Thoracic aorta (tissue), 2 donors: ENCODE results near the gene RAC3. TPM values are rescaled to one million over a fixed set of nuclear protein-coding genes. Genes with fewer than 3 reads are reported as not detected.

Experiments
- ATAC-seq: fragments of 150-250 bp; one replicate; pipeline ENCODE4 v1.8.0; 2017; ENCODE audit warnings: low read depth; ENCODE audit not compliant: insufficient number of reproducible peaks, low FRiP score
- DNase-seq: peaks from one replicate; pipeline ENCODE4 v3.0.0-alpha.2; 2020; ENCODE audit warnings: low spot score
- H3K27ac ChIP-seq, 2 donors: fragments of 200-600 bp; sonication (generic); 1 replicate in 1 of 2; 2 replicates in 1 of 2; pipeline ENCODE4 v1.5.1; 2016; ENCODE audit warnings: mild to moderate bottlenecking in 2 of 2, moderate library complexity in 2 of 2
- H3K27me3 ChIP-seq: fragments of 200-600 bp; sonication (generic); replicated peaks from 2 replicates; pipeline ENCODE4 v1.6.0; 2016; ENCODE audit warnings: mild to moderate bottlenecking; ENCODE audit not compliant: insufficient read depth
- H3K36me3 ChIP-seq: fragments of 200-600 bp; sonication (generic); one replicate; pipeline ENCODE4 v1.5.1; 2016
- H3K4me1 ChIP-seq, 2 donors: fragments of 200-600 bp; sonication (generic); 1 replicate in 1 of 2; 2 replicates in 1 of 2; pipeline versions ENCODE4 v1.5.1 to v1.6.0; 2016; ENCODE audit warnings: low read depth in 2 of 2, mild to moderate bottlenecking in 1 of 2; ENCODE audit not compliant: control insufficient read depth in 1 of 2
- H3K4me3 ChIP-seq: fragments of 200-600 bp; sonication (generic); 2 replicates; pipeline ENCODE4 v1.5.1; 2016; ENCODE audit warnings: mild to moderate bottlenecking
- H3K9me3 ChIP-seq: fragments of 200-600 bp; sonication (generic); 2 replicates; pipeline ENCODE4 v1.5.1; 2016
- CTCF ChIP-seq: fragments of 200-600 bp; sonication (generic); IDR thresholded peaks from one replicate; pipeline ENCODE4 v1.5.1; 2019; ENCODE audit warnings: antibody characterized with exemption
- total RNA-seq, 2 donors: library from RNA; depleted of rRNA; stranded (reverse); fragments of >200 nt; gene quantifications; one replicate each; pipeline versions ENCODE4 v1.1.0 to v1.2.3, GENCODE V29; 2016

RAC3 gene
- total RNA-seq, 2 donors from 2014 or later, result 1.8 TPM; not detected in 1

GRCh38 chr17:82033359-82034085 is 2.0 kb downstream of the RAC3 start:
- H3K4me3 ChIP-seq, result no peak overlapping the region
- no peaks in the 10 kb centered on the region for H3K27me3 ChIP-seq
- peaks cover 13 to 35% of the 10 kb centered on the region in 2 donors for H3K4me1 ChIP-seq
- DNase-seq (no peak), ATAC-seq (no peak)
- no peaks in the 10 kb centered on the region for H3K9me3 ChIP-seq
- no peak for TF ChIP-seq CTCF
- H3K36me3 ChIP-seq, result no peaks in the 10 kb centered on the region
- no peak overlapping the region for H3K27ac ChIP-seq

- H3K27me3 ChIP-seq, result no peaks in the 10 kb centered on the region
- peaks cover 13 to 35% of the 10 kb centered on the region in 2 donors for H3K4me1 ChIP-seq
- no peak for DNase-seq
- no peak overlapping the region for H3K4me3 ChIP-seq
- ATAC-seq, result no peak
- no peak overlapping the region for H3K27ac ChIP-seq
- no peaks in the 10 kb centered on the region for H3K36me3 ChIP-seq
- TF ChIP-seq CTCF, result no peak
- H3K9me3 ChIP-seq, result no peaks in the 10 kb centered on the region
Observed at GRCh38 chr17:82034371-82035011, 3.0 kb downstream of the RAC3 start.

GRCh38 chr17:82035488-82035887 is 4.0 kb downstream of the RAC3 start:
- peaks cover 8 to 28% of the 10 kb centered on the region in 2 donors for H3K4me1 ChIP-seq
- no peaks in the 10 kb centered on the region for H3K9me3 ChIP-seq
- no peak for TF ChIP-seq CTCF
- H3K27ac ChIP-seq, result no peak overlapping the region
- ATAC-seq (no peak), DNase-seq (no peak)
- no peak overlapping the region for H3K4me3 ChIP-seq
- H3K36me3 ChIP-seq, result no peaks in the 10 kb centered on the region
- H3K27me3 ChIP-seq, result no peaks in the 10 kb centered on the region

- H3K36me3 ChIP-seq, result no peaks in the 10 kb centered on the region
- peak overlapping the region; percentile 85 for H3K4me3 ChIP-seq
- H3K9me3 ChIP-seq, result no peaks in the 10 kb centered on the region
- peaks cover 8 to 22% of the 10 kb centered on the region in 2 donors for H3K4me1 ChIP-seq
- ATAC-seq (no peak), DNase-seq (no peak)
- H3K27ac ChIP-seq, result peak overlapping the region; percentile 95
- TF ChIP-seq CTCF, result no peak
- no peaks in the 10 kb centered on the region for H3K27me3 ChIP-seq
Observed at GRCh38 chr17:82035956-82036633, 4.6 kb downstream of the RAC3 start.

GRCh38 chr17:82036634-82037091 is 5.2 kb downstream of the RAC3 start:
- no peak for TF ChIP-seq CTCF
- ATAC-seq (no peak), DNase-seq (no peak)
- Histone ChIP-seq H3K4me1 (peaks cover 8 to 20% of the 10 kb centered on the region in 2 donors), H3K27me3 (no peaks in the 10 kb centered on the region), H3K27ac (peak overlapping the region; percentile 95), H3K9me3 (no peaks in the 10 kb centered on the region), H3K36me3 (no peaks in the 10 kb centered on the region), H3K4me3 (peak overlapping the region; percentile 85)
